ENCODE results near the gene SDR42E1. TPM values are rescaled to one million over a fixed set of nuclear protein-coding genes. Genes with fewer than 3 reads are reported as not detected.

Gene SDR42E1
- total and polyA plus RNA-seq, 12 donors = 0.36 to 1.6 (median 1.0) TPM

DNA sequence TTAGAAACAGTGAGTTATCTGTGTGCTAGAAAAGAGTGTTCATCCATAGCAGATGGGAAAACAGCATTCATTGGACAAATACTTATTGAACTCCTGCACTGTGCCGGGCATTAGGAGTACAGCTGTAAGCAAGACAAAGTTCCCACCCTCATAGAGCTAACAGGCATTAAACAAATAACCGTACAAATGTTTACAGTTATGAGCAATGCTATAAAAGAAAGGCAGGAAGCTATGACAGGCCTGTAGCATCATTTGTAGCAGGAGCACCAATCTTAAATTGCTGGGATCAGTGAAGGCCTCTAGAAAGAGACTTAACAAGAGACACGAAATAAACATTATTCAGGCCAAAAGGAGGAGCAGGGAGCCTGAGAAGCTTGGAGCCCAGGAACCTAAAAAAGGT is 15.6 kb downstream of the SDR42E1 start:
- Histone ChIP-seq H3K9me3 (no peaks in the 10 kb centered on the region), H3K36me3 (no peaks in the 10 kb centered on the region), H3K27me3 (no peaks in the 10 kb centered on the region), H3K4me3 (no peak overlapping the region), H3K27ac (no peak overlapping the region), H3K4me1 (peaks cover 0 to 16% (median 6%) of the 10 kb centered on the region in 9 donors)
- DNase-seq = no peak
- 73 to 80% methylated on average over 3 of the region's 3 CpGs for WGBS, 2 donors
- TF ChIP-seq, protein P1, sequence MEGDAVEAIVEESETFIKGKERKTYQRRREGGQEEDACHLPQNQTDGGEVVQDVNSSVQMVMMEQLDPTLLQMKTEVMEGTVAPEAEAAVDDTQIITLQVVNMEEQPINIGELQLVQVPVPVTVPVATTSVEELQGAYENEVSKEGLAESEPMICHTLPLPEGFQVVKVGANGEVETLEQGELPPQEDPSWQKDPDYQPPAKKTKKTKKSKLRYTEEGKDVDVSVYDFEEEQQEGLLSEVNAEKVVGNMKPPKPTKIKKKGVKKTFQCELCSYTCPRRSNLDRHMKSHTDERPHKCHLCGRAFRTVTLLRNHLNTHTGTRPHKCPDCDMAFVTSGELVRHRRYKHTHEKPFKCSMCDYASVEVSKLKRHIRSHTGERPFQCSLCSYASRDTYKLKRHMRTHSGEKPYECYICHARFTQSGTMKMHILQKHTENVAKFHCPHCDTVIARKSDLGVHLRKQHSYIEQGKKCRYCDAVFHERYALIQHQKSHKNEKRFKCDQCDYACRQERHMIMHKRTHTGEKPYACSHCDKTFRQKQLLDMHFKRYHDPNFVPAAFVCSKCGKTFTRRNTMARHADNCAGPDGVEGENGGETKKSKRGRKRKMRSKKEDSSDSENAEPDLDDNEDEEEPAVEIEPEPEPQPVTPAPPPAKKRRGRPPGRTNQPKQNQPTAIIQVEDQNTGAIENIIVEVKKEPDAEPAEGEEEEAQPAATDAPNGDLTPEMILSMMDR (IDR thresholded peaks at IDR 0.05) = no peak
- intact Hi-C loops (cut with DNase I) = no loop called here
- ATAC-seq = no peak

DNA sequence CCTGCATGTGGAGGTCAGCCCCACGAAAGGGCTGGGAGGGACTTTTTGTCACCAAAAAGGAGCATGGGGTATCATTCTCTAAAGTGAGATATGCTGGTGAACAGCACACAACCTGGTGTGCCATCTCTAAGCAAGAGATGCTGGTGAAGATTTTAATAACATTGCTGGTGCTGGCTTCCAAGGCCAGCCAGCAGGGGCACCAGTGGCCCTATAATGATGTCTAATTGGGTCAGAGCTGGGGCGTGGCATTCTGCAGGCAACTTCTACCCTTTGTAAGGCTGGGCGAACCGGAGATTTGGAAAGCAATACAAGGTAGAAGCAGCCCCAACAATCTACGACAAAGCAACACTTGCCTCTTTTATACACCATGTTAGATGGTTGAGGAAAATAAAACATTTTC is 16.8 kb downstream of the SDR42E1 start:
- no peak overlapping the region for H3K4me3 ChIP-seq
- no peak overlapping the region for H3K27ac ChIP-seq
- 86 to 87% methylated on average over 5 of the region's 5 CpGs for WGBS, 2 donors
- DNase-seq (no peak), ATAC-seq (no peak)
- H3K4me1 ChIP-seq = peaks cover 0 to 16% (median 6%) of the 10 kb centered on the region in 9 donors
- H3K27me3 ChIP-seq = no peaks in the 10 kb centered on the region
- H3K36me3 ChIP-seq = no peaks in the 10 kb centered on the region
- no peaks in the 10 kb centered on the region for H3K9me3 ChIP-seq
- TF ChIP-seq, protein P1 (IDR thresholded peaks at IDR 0.05) = peak in 1 of 9 donors; percentile 15
- intact Hi-C loops (cut with DNase I) = no loop called here

DNA sequence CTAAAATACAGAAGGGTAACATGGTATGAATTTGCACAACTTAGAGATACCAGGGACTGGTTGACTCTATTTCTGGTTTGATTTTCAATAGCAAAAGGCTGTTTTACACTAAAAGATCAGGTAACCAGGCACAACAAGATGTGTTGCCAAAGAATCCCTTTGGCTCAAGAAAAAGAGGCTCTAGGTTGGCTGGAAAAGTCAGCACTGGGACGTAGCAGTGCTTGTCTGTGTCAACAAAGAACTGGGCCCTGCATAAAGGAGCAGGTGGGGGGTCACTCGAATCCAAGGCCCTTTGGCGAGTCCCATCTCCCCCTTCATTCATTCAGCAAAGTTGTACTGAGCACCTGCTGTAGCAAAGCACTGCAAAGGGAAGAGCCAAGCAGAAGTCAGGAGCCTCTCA is 18.4 kb downstream of the SDR42E1 start:
- no peak overlapping the region for H3K27ac ChIP-seq
- no peaks in the 10 kb centered on the region for H3K9me3 ChIP-seq
- 73 to 81% methylated on average over 3 of the region's 3 CpGs for WGBS, 2 donors
- no peak overlapping the region for H3K4me3 ChIP-seq
- TF ChIP-seq, protein P1 (IDR thresholded peaks at IDR 0.05) = no peak
- DNase-seq (no peak), ATAC-seq (no peak)
- H3K4me1 ChIP-seq = peaks cover 0 to 12% (median 6%) of the 10 kb centered on the region in 9 donors
- H3K27me3 ChIP-seq = no peaks in the 10 kb centered on the region
- no peaks in the 10 kb centered on the region for H3K36me3 ChIP-seq
- intact Hi-C loops (cut with DNase I) = no loop called here

DNA sequence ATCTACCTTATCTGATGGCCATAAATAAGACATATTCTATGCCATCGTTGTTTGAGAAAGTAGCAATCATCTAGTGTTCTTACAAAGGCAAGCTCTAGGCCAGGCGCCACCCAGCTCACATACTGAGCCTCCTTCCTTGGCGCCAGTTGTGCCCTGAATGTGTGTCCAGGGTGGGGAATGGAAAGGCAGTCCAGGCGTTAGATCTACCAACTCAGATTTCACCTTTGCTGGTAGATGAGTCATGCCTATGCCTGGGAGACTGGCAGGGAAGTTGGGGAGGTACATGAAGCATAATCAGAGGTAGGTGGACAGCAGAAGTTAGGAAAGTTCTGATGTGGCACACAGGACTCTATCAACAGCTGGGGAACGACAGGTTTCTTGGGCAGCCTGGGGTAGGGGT is 23.6 kb downstream of the SDR42E1 start:
- no peak for DNase-seq
- Histone ChIP-seq H3K27ac (no peak overlapping the region), H3K27me3 (no peaks in the 10 kb centered on the region), H3K9me3 (no peaks in the 10 kb centered on the region), H3K36me3 (no peaks in the 10 kb centered on the region), H3K4me3 (no peak overlapping the region), H3K4me1 (no peaks in the 10 kb centered on the region)
- TF ChIP-seq, protein P1 (IDR thresholded peaks at IDR 0.05) = no peak
- no peak for ATAC-seq
- intact Hi-C loops (cut with DNase I) = no loop called here
- WGBS, 2 donors = 83 to 85% methylated on average over 5 of the region's 5 CpGs

Measured in heart right ventricle (tissue), 16 donors.